Measurements from ENCODE around the gene RHBDD1. TPM values are rescaled to one million over a fixed set of nuclear protein-coding genes. Genes with fewer than 3 reads are reported as not detected.

Gene RHBDD1
- total and polyA plus RNA-seq, 4 donors: 8.5 to 45.8 (median 16.1) TPM

DNA sequence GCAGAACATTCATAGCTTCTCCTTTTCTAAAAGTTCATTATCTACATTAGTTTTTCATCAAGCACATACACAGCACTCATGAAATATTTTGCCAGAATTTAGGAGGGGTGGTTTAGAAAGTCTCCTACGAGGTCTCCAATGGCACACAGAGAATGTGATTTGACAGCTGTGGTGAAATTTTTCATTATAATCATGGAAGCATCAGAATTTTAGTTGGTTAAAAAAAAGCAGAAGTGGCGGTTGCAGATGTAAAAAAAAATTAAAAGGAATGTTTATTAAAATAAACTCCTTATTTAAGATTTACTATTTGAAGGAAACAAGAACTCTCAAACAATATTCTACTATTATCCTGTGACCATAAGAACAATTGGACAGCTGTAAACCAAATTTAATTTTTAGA is 10.8 kb upstream of the RHBDD1 start (continued):
- TF ChIP-seq HNF4G (IDR thresholded peaks at IDR 0.05): no peak

DNA sequence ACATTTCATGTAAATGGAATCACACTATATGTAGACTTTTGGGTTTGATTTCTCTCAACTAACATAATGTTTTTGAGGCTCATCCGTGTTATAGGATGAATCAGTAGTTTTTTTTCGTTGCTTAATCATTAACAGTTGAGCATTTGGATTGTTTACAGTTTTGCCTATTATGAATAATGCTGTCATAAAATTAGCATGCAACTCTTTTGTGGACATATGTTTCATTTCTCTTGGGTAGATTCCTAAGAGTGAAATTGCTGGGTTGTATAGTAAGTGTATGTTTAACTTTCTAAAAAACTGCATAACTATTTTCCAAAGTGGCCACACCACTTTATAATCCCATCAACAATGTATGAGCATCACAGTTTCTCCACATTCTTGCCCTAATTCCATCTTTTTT is 7.7 kb upstream of the RHBDD1 start:
- Histone ChIP-seq H3K27ac (ENCODE audit: low read depth in 1 of 2, low read length in 2 of 2) (no peak overlapping the region), H3K4me1 (ENCODE audit: control insufficient read depth in 4 of 4, insufficient read depth in 4 of 4, low read length in 3 of 4) (no peaks in the 10 kb centered on the region), H3K36me3 (ENCODE audit: control insufficient read depth in 4 of 4, insufficient read depth in 3 of 4, low read depth in 1 of 4, low read length in 3 of 4) (no peaks in the 10 kb centered on the region), H3K9me3 (ENCODE audit: control insufficient read depth in 4 of 4, low read length in 3 of 4) (peaks cover 0 to 6% (median 1%) of the 10 kb centered on the region in 4 donors), H3K9ac (ENCODE audit: low read depth in 1 of 2, low read length in 2 of 2) (no peak overlapping the region), H3K4me3 (ENCODE audit: low read depth in 1 of 3, low read length in 3 of 3) (no peak overlapping the region), H3K27me3 (ENCODE audit: control insufficient read depth in 4 of 4, insufficient read depth in 4 of 4, low read length in 3 of 4) (no peaks in the 10 kb centered on the region)
- TF ChIP-seq FOXA2 (IDR thresholded peaks at IDR 0.05): no peak
- TF ChIP-seq JUND (IDR thresholded peaks at IDR 0.05): no peak
- TF ChIP-seq HNF4G (IDR thresholded peaks at IDR 0.05): no peak
- no peak for TF ChIP-seq SP1 (IDR thresholded peaks at IDR 0.05)
- no peak for TF ChIP-seq EGR1 (IDR thresholded peaks at IDR 0.05; ENCODE audit: low read depth in 2 of 2)
- no peak for TF ChIP-seq RAD21 (IDR thresholded peaks at IDR 0.05)
- WGBS: 74% methylated on average over 2 of the region's 2 CpGs
- no peak for DNase-seq (ENCODE audit: low spot score)

DNA sequence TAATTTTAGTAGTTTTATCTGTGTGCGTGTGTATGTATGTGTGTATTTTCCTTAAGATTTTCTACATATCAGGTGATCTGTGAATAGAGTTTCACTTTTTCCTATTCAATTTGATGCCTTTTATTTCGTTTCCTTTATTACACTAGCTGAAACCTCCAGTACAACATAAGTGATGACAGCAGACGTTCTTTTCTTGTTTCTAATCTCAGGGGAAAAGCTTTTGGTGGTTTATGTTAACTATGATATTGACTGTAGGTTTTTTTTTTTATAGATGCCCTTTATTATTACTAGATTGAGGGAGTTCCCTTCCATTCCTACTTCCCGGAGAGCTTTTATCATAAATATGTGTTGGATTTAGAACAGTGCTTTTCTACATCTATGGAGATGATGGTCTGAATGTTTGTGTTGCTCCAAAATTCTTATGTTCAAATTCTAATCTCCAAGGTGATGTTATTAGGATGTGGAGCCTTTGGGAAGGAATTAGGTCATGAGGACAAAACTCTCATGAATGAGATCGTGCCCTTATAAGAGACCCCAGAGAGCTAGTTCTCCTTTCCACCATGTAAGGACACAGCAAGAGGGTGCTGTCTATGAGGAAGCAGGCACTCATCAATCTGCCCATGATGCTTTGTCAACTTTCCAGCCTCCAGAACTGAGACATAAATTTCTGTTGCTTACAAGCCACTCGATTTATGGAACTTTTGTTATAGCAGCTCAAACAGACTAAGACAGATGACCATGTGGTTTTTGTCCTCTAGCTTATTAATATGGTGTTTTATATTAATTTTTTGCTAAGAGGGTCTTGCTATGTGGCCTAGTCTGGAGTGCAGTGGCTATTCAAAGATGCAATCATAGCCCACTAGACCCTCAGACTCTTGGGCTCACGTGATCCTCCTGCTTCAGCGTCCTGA is 5.9 kb upstream of the RHBDD1 start:
- Histone ChIP-seq H3K27ac (ENCODE audit: low read depth in 1 of 2, low read length in 2 of 2) (no peak overlapping the region), H3K9me3 (ENCODE audit: control insufficient read depth in 4 of 4, low read length in 3 of 4) (no peaks in the 10 kb centered on the region), H3K27me3 (ENCODE audit: control insufficient read depth in 4 of 4, insufficient read depth in 4 of 4, low read length in 3 of 4) (no peaks in the 10 kb centered on the region), H3K4me3 (ENCODE audit: low read depth in 1 of 3, low read length in 3 of 3) (no peak overlapping the region), H3K9ac (ENCODE audit: low read depth in 1 of 2, low read length in 2 of 2) (no peak overlapping the region), H3K4me1 (ENCODE audit: control insufficient read depth in 4 of 4, insufficient read depth in 4 of 4, low read length in 3 of 4) (peaks cover 0 to 3% (median under 1%) of the 10 kb centered on the region in 4 donors), H3K36me3 (ENCODE audit: control insufficient read depth in 4 of 4, insufficient read depth in 3 of 4, low read depth in 1 of 4, low read length in 3 of 4) (no peaks in the 10 kb centered on the region)
- TF ChIP-seq HNF4G (IDR thresholded peaks at IDR 0.05) (no peak), EGR1 (IDR thresholded peaks at IDR 0.05; ENCODE audit: low read depth in 2 of 2) (no peak), FOXA1 (IDR thresholded peaks at IDR 0.05) (no peak), JUND (IDR thresholded peaks at IDR 0.05) (no peak), GABPA (IDR thresholded peaks at IDR 0.05 in 1 of 2, conservative IDR thresholded peaks at IDR 0.05 in 1 of 2) (no peak), SP1 (IDR thresholded peaks at IDR 0.05) (no peak)
- TF ChIP-seq, protein P1, sequence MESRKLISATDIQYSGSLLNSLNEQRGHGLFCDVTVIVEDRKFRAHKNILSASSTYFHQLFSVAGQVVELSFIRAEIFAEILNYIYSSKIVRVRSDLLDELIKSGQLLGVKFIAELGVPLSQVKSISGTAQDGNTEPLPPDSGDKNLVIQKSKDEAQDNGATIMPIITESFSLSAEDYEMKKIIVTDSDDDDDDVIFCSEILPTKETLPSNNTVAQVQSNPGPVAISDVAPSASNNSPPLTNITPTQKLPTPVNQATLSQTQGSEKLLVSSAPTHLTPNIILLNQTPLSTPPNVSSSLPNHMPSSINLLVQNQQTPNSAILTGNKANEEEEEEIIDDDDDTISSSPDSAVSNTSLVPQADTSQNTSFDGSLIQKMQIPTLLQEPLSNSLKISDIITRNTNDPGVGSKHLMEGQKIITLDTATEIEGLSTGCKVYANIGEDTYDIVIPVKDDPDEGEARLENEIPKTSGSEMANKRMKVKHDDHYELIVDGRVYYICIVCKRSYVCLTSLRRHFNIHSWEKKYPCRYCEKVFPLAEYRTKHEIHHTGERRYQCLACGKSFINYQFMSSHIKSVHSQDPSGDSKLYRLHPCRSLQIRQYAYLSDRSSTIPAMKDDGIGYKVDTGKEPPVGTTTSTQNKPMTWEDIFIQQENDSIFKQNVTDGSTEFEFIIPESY (IDR thresholded peaks at IDR 0.05): no peak
- TF ChIP-seq, protein P2, sequence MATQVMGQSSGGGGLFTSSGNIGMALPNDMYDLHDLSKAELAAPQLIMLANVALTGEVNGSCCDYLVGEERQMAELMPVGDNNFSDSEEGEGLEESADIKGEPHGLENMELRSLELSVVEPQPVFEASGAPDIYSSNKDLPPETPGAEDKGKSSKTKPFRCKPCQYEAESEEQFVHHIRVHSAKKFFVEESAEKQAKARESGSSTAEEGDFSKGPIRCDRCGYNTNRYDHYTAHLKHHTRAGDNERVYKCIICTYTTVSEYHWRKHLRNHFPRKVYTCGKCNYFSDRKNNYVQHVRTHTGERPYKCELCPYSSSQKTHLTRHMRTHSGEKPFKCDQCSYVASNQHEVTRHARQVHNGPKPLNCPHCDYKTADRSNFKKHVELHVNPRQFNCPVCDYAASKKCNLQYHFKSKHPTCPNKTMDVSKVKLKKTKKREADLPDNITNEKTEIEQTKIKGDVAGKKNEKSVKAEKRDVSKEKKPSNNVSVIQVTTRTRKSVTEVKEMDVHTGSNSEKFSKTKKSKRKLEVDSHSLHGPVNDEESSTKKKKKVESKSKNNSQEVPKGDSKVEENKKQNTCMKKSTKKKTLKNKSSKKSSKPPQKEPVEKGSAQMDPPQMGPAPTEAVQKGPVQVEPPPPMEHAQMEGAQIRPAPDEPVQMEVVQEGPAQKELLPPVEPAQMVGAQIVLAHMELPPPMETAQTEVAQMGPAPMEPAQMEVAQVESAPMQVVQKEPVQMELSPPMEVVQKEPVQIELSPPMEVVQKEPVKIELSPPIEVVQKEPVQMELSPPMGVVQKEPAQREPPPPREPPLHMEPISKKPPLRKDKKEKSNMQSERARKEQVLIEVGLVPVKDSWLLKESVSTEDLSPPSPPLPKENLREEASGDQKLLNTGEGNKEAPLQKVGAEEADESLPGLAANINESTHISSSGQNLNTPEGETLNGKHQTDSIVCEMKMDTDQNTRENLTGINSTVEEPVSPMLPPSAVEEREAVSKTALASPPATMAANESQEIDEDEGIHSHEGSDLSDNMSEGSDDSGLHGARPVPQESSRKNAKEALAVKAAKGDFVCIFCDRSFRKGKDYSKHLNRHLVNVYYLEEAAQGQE (IDR thresholded peaks at IDR 0.05): no peak
- TF ChIP-seq, protein P3, sequence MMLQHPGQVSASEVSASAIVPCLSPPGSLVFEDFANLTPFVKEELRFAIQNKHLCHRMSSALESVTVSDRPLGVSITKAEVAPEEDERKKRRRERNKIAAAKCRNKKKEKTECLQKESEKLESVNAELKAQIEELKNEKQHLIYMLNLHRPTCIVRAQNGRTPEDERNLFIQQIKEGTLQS (IDR thresholded peaks at IDR 0.05): no peak
- TF ChIP-seq, protein P4, sequence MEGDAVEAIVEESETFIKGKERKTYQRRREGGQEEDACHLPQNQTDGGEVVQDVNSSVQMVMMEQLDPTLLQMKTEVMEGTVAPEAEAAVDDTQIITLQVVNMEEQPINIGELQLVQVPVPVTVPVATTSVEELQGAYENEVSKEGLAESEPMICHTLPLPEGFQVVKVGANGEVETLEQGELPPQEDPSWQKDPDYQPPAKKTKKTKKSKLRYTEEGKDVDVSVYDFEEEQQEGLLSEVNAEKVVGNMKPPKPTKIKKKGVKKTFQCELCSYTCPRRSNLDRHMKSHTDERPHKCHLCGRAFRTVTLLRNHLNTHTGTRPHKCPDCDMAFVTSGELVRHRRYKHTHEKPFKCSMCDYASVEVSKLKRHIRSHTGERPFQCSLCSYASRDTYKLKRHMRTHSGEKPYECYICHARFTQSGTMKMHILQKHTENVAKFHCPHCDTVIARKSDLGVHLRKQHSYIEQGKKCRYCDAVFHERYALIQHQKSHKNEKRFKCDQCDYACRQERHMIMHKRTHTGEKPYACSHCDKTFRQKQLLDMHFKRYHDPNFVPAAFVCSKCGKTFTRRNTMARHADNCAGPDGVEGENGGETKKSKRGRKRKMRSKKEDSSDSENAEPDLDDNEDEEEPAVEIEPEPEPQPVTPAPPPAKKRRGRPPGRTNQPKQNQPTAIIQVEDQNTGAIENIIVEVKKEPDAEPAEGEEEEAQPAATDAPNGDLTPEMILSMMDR (IDR thresholded peaks at IDR 0.05; ENCODE audit: low read depth, low read length, missing input control): no peak
- no peak for DNase-seq (ENCODE audit: low spot score)
- WGBS: 92% methylated on average over 8 of the region's 8 CpGs

Measured in liver (tissue), 9 donors.